ENCODE data around the gene SLC2A4. TPM values are rescaled to one million over a fixed set of nuclear protein-coding genes. Genes with fewer than 3 reads are reported as not detected.

The SLC2A4 gene
- total RNA-seq, 6 experiments from 2014 or later = 0.07 to 0.09 (median 0.09) TPM; not detected in 1

DNA sequence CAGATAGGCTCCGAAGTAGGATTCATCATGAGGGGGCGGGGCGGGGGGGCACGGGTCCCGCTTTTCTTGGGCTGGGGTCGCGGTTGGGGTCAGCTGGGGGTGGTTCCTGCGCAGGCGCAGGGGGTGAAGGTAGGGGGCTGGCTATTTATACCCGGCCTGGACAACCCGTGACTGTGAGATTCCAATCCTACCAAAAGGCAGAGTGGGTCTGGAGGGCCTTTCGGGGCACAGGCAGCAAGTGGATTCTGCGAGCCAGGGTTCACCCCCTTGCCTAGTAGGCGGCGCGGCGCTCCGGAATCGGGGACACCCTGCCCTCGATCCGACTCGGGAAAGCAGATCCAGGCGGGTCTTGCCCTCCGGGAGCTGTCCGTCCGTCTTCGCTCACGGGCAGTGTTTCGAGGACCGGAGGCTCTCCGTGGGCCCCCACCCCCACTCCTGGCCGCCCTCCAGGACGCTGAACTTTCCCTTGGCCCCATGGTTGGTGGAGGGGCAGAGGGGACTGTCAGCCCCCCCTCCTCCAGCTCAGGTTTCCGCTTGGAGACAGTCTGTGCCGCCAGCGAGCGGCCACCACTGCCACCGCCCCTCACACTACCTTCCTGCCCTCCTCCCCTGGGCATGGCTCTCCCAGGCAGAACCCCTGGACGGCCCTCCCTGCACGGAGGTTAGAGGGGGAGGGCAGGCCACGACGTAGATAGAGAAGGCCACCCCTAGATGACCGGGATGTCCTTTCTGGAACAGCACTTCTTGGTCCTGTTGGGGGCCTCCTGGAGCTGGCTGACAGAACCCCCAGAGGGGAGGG, 634 bp downstream of the SLC2A4 start:
- Mint-ChIP-seq H3K27ac (no peak overlapping the region), H3K27me3 (ENCODE audit: insufficient read depth) (peaks cover 27% of the 10 kb centered on the region), H3K36me3 (ENCODE audit: low read depth) (no peaks in the 10 kb centered on the region), H3K4me1 (ENCODE audit: low read depth) (no peaks in the 10 kb centered on the region; the same call in 1 of the 2 replicates), H3K4me3 (peak overlapping the region; percentile 90), H3K9me3 (no peaks in the 10 kb centered on the region)
- DNase-seq = no peak
- TF ChIP-seq, protein P1, sequence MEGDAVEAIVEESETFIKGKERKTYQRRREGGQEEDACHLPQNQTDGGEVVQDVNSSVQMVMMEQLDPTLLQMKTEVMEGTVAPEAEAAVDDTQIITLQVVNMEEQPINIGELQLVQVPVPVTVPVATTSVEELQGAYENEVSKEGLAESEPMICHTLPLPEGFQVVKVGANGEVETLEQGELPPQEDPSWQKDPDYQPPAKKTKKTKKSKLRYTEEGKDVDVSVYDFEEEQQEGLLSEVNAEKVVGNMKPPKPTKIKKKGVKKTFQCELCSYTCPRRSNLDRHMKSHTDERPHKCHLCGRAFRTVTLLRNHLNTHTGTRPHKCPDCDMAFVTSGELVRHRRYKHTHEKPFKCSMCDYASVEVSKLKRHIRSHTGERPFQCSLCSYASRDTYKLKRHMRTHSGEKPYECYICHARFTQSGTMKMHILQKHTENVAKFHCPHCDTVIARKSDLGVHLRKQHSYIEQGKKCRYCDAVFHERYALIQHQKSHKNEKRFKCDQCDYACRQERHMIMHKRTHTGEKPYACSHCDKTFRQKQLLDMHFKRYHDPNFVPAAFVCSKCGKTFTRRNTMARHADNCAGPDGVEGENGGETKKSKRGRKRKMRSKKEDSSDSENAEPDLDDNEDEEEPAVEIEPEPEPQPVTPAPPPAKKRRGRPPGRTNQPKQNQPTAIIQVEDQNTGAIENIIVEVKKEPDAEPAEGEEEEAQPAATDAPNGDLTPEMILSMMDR (IDR thresholded peaks at IDR 0.05) = no peak

DNA sequence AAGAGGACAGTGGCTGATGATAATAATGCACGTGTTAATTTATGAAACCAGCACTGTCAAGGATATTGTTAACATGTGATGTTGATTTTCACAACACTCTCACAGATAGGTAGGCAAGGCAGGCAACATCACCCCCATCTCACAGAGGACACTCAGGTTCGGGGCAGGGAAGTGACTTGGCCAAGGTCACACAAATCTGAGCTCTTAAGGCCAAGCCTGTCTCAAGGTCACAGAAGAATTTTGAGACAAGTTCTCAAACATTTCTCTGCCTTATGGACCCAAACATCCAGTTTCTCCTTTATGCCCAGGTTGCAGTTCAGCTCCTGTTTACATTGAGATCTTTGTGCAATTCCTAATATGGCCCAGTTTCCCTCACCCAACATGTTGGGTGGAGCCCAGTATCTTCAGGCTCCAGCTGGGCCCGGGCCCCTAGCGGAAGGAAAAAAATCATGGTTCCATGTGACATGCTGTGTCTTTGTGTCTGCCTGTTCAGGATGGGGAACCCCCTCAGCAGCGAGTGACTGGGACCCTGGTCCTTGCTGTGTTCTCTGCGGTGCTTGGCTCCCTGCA, 1.3 kb downstream of the SLC2A4 start:
- Mint-ChIP-seq H3K27ac (no peak overlapping the region), H3K9me3 (no peaks in the 10 kb centered on the region), H3K27me3 (ENCODE audit: insufficient read depth) (peaks cover 34% of the 10 kb centered on the region), H3K4me3 (no peak overlapping the region; the same call in 1 of the 2 replicates), H3K36me3 (ENCODE audit: low read depth) (no peaks in the 10 kb centered on the region), H3K4me1 (ENCODE audit: low read depth) (no peaks in the 10 kb centered on the region; the same call in 1 of the 2 replicates)
- no peak for DNase-seq
- TF ChIP-seq, protein P1 (IDR thresholded peaks at IDR 0.05) = no peak

DNA sequence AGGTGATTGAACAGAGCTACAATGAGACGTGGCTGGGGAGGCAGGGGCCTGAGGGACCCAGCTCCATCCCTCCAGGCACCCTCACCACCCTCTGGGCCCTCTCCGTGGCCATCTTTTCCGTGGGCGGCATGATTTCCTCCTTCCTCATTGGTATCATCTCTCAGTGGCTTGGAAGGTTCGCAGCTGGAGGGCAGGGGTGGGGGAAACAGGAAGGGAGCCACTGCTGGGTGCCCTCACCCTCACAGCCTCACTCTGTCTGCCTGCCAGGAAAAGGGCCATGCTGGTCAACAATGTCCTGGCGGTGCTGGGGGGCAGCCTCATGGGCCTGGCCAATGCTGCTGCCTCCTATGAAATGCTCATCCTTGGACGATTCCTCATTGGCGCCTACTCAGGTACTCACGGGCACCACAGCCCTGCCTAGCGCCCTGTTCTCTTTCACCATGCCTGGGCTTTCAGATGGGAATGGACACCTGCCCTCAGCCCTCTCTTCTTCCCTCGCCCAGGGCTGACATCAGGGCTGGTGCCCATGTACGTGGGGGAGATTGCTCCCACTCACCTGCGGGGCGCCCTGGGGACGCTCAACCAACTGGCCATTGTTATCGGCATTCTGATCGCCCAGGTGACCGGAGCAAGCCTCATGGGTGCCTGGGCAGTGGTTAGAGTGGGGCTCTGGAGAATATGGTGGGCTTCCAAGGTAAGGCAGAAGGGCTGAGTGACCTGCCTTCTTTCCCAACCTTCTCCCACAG, 2.1 kb downstream of the SLC2A4 start:
- no peaks in the 10 kb centered on the region for H3K36me3 Mint-ChIP-seq (ENCODE audit: low read depth)
- H3K4me3 Mint-ChIP-seq = no peak overlapping the region
- no peak overlapping the region for H3K27ac Mint-ChIP-seq
- no peak for DNase-seq
- TF ChIP-seq, protein P1 (IDR thresholded peaks at IDR 0.05) = no peak
- no peaks in the 10 kb centered on the region; the same call in 1 of the 2 replicates for H3K4me1 Mint-ChIP-seq (ENCODE audit: low read depth)
- H3K27me3 Mint-ChIP-seq (ENCODE audit: insufficient read depth) = peaks cover 41% of the 10 kb centered on the region
- no peaks in the 10 kb centered on the region for H3K9me3 Mint-ChIP-seq

DNA sequence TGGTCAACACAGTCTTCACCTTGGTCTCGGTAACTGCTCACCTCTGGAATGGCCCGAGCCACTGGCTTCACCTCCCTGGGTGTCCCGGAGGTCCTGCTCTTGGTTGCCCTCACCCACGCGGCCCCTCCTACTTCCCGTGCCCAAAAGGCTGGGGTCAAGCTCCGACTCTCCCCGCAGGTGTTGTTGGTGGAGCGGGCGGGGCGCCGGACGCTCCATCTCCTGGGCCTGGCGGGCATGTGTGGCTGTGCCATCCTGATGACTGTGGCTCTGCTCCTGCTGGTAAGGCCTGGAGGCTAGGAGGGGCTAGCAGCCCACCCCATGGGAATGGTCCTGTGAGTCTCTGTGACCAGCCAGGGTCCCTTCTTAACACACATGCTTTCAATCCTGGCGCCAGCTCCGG, 3.4 kb downstream of the SLC2A4 start:
- H3K27ac Mint-ChIP-seq = no peak overlapping the region
- TF ChIP-seq, protein P1 (IDR thresholded peaks at IDR 0.05) = no peak
- H3K27me3 Mint-ChIP-seq (ENCODE audit: insufficient read depth) = peaks cover 47% of the 10 kb centered on the region
- H3K4me3 Mint-ChIP-seq = no peak overlapping the region
- H3K9me3 Mint-ChIP-seq = no peaks in the 10 kb centered on the region
- H3K4me1 Mint-ChIP-seq (ENCODE audit: low read depth) = no peaks in the 10 kb centered on the region; the same call in 1 of the 2 replicates
- no peak for DNase-seq
- no peaks in the 10 kb centered on the region for H3K36me3 Mint-ChIP-seq (ENCODE audit: low read depth)

DNA sequence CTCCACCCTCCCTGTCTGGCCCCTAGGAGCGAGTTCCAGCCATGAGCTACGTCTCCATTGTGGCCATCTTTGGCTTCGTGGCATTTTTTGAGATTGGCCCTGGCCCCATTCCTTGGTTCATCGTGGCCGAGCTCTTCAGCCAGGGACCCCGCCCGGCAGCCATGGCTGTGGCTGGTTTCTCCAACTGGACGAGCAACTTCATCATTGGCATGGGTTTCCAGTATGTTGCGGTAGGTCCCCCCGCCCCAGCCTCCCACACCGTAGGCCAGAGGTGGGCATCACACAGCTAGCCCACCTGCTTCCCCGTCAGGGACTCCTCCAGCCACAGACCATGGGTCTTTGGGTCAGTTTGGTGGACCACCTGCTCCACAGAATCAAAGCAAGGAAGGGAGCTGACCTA, 4.2 kb downstream of the SLC2A4 start:
- H3K4me1 Mint-ChIP-seq (ENCODE audit: low read depth) = no peaks in the 10 kb centered on the region; the same call in 1 of the 2 replicates
- H3K9me3 Mint-ChIP-seq = no peaks in the 10 kb centered on the region

More for the DNA sequence above, 4.2 kb downstream of the SLC2A4 start:
- no peak overlapping the region for H3K27ac Mint-ChIP-seq
- H3K4me3 Mint-ChIP-seq = no peak overlapping the region
- no peaks in the 10 kb centered on the region for H3K36me3 Mint-ChIP-seq (ENCODE audit: low read depth)
- TF ChIP-seq, protein P1 (IDR thresholded peaks at IDR 0.05) = no peak
- no peak for DNase-seq
- H3K27me3 Mint-ChIP-seq (ENCODE audit: insufficient read depth) = peaks cover 54% of the 10 kb centered on the region

Measured in HFFc6 (cell line).